Nephron (organoid): ENCODE results near the gene DNAH3.

ENCODE experiments used
- H3K27ac Mint-ChIP-seq, 3 experiments: 2 replicates each; pipeline ENCODE4 v1.8.0; 2020; ENCODE audit warnings: mixed read lengths in 3 of 3, mild to moderate bottlenecking in 2 of 3, moderate library complexity in 1 of 3
- H3K27me3 Mint-ChIP-seq: 2 replicates; pipeline ENCODE4 v1.8.0; 2021; ENCODE audit warnings: low read depth, mild to moderate bottlenecking, moderate library complexity, mixed read lengths
- H3K36me3 Mint-ChIP-seq: 2 replicates; pipeline ENCODE4 v1.8.0; 2020; ENCODE audit warnings: low read depth, mixed read lengths
- H3K4me1 Mint-ChIP-seq: 2 replicates; pipeline ENCODE4 v1.8.0; 2020; ENCODE audit warnings: mixed read lengths
- H3K4me3 Mint-ChIP-seq, 3 experiments: 2 replicates each; pipeline ENCODE4 v1.8.0; 2020; ENCODE audit warnings: mild to moderate bottlenecking in 3 of 3, mixed read lengths in 3 of 3, moderate library complexity in 2 of 3
- H3K9me3 Mint-ChIP-seq: 2 replicates; pipeline ENCODE4 v1.8.0; 2020; ENCODE audit warnings: mixed read lengths
- TF ChIP-seq, protein P1 (sequence below), 3 experiments: fragments of 200-600 bp; sonication (generic); IDR thresholded peaks; one replicate each; pipeline ENCODE4 v1.5.0; 2021; ENCODE audit warnings: antibody characterized with exemption in 3 of 3; ENCODE audit not compliant: unreplicated experiment in 3 of 3

The DNAH3 gene

DNA sequence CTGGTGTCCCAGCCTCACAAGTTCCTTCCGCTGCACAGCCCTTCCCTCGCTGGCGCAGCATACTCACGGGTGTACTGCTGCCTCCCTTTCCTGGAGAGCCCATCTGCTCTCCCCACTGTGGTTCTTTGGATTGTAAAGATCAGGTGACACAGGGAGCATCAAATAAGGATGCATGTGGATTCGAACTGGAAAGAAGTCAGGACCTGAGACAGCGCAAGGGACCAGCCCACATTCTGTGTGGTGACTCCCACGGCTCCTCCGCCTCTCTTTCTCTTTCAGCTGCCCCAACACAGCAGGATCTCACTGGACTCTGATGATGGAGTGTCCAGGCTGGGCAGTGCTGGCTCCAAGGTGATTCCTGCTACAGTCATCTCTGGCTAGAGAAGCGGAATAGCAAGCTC lies 15.9 kb upstream of the DNAH3 start:
- H3K4me1 Mint-ChIP-seq = peaks cover 12% of the 10 kb centered on the region
- H3K4me3 Mint-ChIP-seq = no peak overlapping the region
- H3K27me3 Mint-ChIP-seq = peaks cover 6% of the 10 kb centered on the region
- TF ChIP-seq, protein P1, sequence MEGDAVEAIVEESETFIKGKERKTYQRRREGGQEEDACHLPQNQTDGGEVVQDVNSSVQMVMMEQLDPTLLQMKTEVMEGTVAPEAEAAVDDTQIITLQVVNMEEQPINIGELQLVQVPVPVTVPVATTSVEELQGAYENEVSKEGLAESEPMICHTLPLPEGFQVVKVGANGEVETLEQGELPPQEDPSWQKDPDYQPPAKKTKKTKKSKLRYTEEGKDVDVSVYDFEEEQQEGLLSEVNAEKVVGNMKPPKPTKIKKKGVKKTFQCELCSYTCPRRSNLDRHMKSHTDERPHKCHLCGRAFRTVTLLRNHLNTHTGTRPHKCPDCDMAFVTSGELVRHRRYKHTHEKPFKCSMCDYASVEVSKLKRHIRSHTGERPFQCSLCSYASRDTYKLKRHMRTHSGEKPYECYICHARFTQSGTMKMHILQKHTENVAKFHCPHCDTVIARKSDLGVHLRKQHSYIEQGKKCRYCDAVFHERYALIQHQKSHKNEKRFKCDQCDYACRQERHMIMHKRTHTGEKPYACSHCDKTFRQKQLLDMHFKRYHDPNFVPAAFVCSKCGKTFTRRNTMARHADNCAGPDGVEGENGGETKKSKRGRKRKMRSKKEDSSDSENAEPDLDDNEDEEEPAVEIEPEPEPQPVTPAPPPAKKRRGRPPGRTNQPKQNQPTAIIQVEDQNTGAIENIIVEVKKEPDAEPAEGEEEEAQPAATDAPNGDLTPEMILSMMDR (IDR thresholded peaks at IDR 0.05; ENCODE audit: unreplicated experiment in 3 of 3) = no peak
- H3K9me3 Mint-ChIP-seq = no peaks in the 10 kb centered on the region
- no peak overlapping the region for H3K27ac Mint-ChIP-seq
- peaks cover 37% of the 10 kb centered on the region for H3K36me3 Mint-ChIP-seq

DNA sequence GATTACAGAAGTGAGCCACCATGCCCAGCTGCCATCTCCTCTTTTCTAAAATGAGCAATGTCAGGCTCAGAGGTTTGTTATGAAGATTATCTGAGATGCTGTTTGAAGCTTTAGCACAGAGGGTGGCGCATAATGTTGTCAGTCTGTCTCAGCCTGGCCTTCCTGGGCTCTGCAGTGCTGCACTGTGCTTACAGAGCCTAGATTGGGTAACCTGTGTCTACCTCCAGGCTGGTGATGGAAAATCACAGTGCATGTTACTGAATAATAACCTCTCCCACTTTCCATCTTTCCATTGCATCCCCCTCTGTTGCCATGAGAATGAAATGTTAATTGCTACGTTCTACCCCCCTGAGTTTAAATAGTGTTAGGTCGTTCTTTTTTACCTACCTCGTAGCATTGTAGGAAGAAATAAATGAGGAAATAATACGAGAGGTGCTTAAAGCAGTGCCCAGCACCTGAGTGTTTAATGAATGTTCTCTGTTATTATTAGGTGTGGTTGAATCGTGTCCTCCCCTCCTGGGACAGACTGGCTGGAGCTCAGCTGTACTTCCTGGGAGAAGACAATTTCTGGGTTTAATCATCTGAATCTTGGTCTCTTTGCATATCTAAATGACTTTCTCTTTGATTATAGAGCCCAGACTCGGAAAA lies 14.0 kb upstream of the DNAH3 start:
- TF ChIP-seq, protein P1 (IDR thresholded peaks at IDR 0.05; ENCODE audit: unreplicated experiment in 3 of 3) = no peak
- Mint-ChIP-seq H3K36me3 (peaks cover 36% of the 10 kb centered on the region), H3K9me3 (no peaks in the 10 kb centered on the region), H3K27ac (no peak overlapping the region), H3K27me3 (peaks cover 10% of the 10 kb centered on the region), H3K4me3 (no peak overlapping the region), H3K4me1 (peaks cover 29% of the 10 kb centered on the region)

DNA sequence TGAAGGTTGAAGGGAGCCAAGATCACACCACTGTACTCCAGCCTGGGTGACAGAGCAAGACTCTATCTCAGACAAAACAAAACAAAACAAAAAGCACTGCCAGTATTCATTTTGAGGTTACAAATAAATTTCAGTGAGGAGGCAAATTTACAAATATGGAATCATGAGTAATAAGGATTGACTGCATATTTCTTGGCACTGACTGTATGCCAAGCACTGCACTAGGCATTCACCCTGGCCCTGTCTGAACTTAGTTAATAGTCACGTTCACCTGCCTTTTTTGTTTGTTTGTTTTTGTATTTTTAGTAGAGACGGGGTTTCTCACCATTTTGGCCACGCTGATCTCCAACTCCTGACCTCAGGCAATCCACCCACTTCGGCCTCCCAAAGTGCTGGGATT lies 12.9 kb upstream of the DNAH3 start:
- peaks cover 37% of the 10 kb centered on the region for H3K4me1 Mint-ChIP-seq
- H3K27ac Mint-ChIP-seq = no peak overlapping the region
- no peak overlapping the region for H3K4me3 Mint-ChIP-seq
- peaks cover 18% of the 10 kb centered on the region for H3K27me3 Mint-ChIP-seq
- peaks cover 36% of the 10 kb centered on the region for H3K36me3 Mint-ChIP-seq
- H3K9me3 Mint-ChIP-seq = no peaks in the 10 kb centered on the region
- TF ChIP-seq, protein P1 (IDR thresholded peaks at IDR 0.05; ENCODE audit: unreplicated experiment in 3 of 3) = no peak

DNA sequence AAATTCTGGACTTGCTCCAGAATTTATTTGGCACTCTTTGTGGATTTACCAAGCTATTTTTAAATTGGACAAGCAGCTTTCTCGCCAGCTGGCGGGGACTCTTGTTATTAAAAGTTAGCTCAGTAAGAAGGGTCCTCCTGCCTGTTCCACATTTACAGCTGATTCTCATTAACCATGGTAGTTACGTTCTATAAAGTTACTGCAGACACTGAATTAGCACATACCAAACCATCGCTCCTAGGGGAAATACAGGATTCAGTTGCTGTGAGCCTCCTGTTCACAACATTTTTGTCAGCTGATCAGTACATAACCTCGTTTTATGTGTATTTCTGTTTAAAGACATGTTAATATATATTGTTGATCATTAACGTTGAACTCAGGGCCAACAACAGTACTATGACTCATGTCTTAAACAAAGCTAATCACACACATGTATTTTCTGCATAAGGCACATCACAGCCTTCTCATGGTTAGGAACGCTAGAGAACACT lies 12.1 kb upstream of the DNAH3 start:
- peaks cover 18% of the 10 kb centered on the region for H3K27me3 Mint-ChIP-seq
- H3K9me3 Mint-ChIP-seq = no peaks in the 10 kb centered on the region
- H3K27ac Mint-ChIP-seq = peak overlapping the region; percentile 51 to 84 (median 72)
- H3K36me3 Mint-ChIP-seq = peaks cover 36% of the 10 kb centered on the region
- peaks cover 37% of the 10 kb centered on the region for H3K4me1 Mint-ChIP-seq
- TF ChIP-seq, protein P1 (IDR thresholded peaks at IDR 0.05; ENCODE audit: unreplicated experiment in 3 of 3) = no peak
- peak overlapping the region in 1 of 3 experiments; percentile 66 for H3K4me3 Mint-ChIP-seq

DNA sequence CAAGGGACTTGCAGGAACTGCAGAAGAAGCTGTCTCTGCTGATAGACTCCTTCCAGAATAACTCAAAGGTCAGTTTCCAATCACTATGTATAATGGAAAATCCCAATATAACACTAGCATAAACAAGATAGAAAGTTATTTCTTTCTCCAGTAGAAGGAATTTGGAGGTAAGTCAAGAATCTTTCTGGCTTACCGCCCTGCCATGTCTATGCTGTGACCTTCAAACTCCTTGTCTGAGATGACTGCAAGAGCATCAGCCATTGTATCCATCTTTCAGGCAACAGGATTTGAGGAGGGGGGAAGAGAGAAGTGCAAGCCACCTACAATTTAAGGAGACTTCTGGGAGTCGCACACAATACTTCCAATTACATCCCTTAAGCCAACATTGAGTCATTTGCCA lies 10.6 kb upstream of the DNAH3 start:
- H3K9me3 Mint-ChIP-seq = no peaks in the 10 kb centered on the region
- peaks cover 18% of the 10 kb centered on the region for H3K27me3 Mint-ChIP-seq
- TF ChIP-seq, protein P1 (IDR thresholded peaks at IDR 0.05; ENCODE audit: unreplicated experiment in 3 of 3) = no peak
- peaks cover 36% of the 10 kb centered on the region for H3K36me3 Mint-ChIP-seq
- H3K4me3 Mint-ChIP-seq = peak overlapping the region in 1 of 3 experiments; percentile 9
- peaks cover 42% of the 10 kb centered on the region for H3K4me1 Mint-ChIP-seq
- no peak overlapping the region for H3K27ac Mint-ChIP-seq

DNA sequence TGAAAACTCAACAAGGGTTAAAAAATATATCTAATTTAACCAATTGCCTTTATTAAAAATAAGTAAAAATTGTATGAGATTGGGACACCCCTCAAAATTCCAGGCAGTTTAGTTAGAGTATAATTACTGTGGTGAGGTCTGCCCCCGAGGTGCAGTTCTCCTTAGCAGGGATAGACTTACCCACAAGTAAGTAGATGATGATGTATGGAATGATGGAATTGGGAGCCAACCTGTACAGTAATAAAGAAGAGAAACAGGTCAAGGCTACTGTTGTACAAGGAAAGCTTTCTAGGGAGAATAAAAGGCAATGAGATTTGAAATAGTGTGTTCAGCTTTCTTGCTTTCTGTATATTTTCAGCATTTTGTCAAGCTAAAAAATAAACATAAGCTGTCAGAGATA lies 9.6 kb upstream of the DNAH3 start:
- TF ChIP-seq, protein P1 (IDR thresholded peaks at IDR 0.05; ENCODE audit: unreplicated experiment in 3 of 3) = no peak
- Mint-ChIP-seq H3K4me1 (peaks cover 42% of the 10 kb centered on the region), H3K27me3 (peaks cover 18% of the 10 kb centered on the region), H3K9me3 (no peaks in the 10 kb centered on the region), H3K36me3 (peaks cover 32% of the 10 kb centered on the region), H3K27ac (no peak overlapping the region), H3K4me3 (no peak overlapping the region)
